Cardiac fibroblast (primary cell): ENCODE data around the gene IGF2R.
"Not testable (repeated sequence)": the region's sequence is repeated elsewhere in the genome, so short reads cannot be mapped to it uniquely, and the experiment has no call there.

Experiments used
- DNase-seq, 2 donors: peaks; one replicate each; pipeline versions ENCODE4 v3.0.0 to v3.0.0-alpha.2; 2010; ENCODE audit warnings: low read depth in 2 of 2
- H3K4me3 ChIP-seq, 2 donors: replicated peaks in 1 of 2; 1 replicate in 1 of 2; 2 replicates in 1 of 2; pipeline ENCODE4 v1.5.1; 2011; ENCODE audit warnings: low read depth in 2 of 2, low read length in 2 of 2, mild to moderate bottlenecking in 2 of 2, moderate library complexity in 1 of 2
- TF ChIP-seq, protein P1 (sequence below): IDR thresholded peaks from one replicate; pipeline ENCODE4 v1.5.1; 2011; ENCODE audit warnings: low read depth, mild to moderate bottlenecking, low read length, inconsistent platforms

Gene IGF2R

DNA sequence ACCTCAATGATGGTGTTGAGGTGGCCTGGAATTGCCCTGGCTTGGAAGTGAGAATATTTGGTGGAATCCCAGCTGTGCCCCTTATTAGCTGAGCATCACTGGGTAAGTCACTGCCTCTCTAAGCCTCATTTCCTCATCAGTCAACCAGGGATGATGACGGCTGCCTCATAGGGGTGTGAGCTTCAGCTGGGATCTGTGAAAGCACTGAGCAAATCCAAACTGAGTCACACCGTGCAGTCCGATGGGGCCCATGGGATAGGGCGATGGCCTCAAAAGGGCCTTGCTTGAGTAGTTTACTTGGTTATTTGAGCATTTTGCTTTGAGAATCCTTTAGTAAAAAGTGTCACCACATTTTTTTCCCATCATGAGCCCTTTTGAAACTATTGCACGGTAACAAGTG is 153.9 kb downstream of the IGF2R start:
- no peak overlapping the region for H3K4me3 ChIP-seq
- TF ChIP-seq, protein P1, sequence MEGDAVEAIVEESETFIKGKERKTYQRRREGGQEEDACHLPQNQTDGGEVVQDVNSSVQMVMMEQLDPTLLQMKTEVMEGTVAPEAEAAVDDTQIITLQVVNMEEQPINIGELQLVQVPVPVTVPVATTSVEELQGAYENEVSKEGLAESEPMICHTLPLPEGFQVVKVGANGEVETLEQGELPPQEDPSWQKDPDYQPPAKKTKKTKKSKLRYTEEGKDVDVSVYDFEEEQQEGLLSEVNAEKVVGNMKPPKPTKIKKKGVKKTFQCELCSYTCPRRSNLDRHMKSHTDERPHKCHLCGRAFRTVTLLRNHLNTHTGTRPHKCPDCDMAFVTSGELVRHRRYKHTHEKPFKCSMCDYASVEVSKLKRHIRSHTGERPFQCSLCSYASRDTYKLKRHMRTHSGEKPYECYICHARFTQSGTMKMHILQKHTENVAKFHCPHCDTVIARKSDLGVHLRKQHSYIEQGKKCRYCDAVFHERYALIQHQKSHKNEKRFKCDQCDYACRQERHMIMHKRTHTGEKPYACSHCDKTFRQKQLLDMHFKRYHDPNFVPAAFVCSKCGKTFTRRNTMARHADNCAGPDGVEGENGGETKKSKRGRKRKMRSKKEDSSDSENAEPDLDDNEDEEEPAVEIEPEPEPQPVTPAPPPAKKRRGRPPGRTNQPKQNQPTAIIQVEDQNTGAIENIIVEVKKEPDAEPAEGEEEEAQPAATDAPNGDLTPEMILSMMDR: no peak
- no peak for DNase-seq

DNA sequence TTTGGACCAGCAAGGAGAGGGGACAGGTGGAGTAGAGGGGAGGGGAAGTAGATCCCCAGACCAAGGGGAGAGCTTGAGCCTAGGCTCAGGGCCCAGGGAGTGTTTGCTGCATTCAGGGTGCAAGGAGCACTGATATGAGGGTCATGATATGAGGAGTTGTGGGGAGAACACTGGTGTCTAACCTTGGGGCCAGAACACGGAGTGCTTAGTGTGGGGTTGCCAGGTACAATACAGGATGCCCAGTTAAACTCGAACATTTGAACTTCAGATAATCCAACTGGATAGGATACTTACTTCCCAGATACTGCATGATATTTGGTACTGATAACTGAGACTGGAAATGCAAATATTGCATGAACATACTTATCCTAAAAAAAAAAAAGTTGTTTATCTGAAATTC is 155.1 kb downstream of the IGF2R start:
- H3K4me3 ChIP-seq: no peak overlapping the region
- TF ChIP-seq, protein P1: no peak
- no peak for DNase-seq

GRCh38 chr6:160124605-160125004 is 155.7 kb downstream of the IGF2R start:
- H3K4me3 ChIP-seq: no peak overlapping the region
- DNase-seq: no peak
- TF ChIP-seq, protein P1: no peak

DNA sequence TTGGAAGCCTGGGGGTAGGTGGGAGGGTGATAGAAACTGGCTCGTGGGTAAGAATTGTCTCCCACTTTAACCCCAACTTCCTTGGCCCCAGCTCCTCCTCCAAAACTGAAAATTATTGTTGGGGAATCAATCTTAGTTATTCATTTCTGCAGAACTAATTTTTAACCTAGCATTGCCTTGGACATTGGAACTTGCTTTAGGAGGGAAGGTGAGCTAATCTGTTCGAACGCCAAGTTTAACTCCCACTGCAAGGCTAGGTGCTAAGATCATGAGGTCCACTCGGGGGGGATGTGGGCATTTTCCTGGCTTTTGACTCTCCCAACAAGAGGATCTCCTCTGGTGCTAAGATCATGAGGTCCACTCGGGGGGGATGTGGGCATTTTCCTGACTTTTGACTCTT is 156.2 kb downstream of the IGF2R start:
- DNase-seq, H3K4me3 ChIP-seq: not testable (repeated sequence)

DNA sequence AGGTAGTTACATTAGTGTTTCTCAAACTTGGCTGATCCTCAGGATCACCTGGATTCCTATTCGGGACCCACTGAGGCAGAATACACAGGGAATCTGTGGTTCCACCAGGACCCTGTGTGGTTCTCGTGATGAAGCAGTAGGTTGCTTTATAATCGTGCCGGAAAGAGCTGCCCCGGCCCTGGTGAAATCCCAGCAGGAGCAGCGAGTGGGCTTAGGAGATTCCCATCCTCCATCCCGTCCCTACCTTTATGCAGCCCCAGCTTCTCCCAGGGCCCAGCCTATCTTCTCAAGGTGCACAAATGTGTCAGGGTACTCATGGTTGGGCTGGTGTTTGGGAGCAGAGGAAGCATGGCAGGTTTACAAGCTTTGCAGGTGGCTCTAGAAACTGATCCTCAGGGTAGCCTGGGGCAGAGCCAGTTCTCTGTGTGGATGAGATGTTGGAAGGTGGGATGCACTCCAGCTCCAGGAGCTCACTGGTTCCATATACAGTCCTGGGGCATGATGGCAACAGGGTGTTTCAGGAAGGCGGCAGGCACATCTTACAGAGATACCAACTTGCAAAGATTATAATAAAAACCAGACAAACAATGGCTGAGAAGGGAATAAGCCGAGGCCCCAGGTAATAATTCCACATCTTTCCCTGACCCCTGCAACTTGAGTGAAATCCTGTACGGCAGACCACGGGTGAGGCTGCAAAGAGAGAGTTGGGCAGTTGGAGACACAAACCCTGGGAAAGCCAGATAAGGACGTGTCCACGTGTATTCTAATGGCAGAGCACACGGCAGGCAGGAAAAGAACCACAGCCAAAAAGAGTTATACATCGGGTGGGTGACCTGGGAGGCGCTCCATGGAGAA is 158.6 kb downstream of the IGF2R start:
- no peak overlapping the region for H3K4me3 ChIP-seq
- TF ChIP-seq, protein P1: no peak
- no peak for DNase-seq

DNA sequence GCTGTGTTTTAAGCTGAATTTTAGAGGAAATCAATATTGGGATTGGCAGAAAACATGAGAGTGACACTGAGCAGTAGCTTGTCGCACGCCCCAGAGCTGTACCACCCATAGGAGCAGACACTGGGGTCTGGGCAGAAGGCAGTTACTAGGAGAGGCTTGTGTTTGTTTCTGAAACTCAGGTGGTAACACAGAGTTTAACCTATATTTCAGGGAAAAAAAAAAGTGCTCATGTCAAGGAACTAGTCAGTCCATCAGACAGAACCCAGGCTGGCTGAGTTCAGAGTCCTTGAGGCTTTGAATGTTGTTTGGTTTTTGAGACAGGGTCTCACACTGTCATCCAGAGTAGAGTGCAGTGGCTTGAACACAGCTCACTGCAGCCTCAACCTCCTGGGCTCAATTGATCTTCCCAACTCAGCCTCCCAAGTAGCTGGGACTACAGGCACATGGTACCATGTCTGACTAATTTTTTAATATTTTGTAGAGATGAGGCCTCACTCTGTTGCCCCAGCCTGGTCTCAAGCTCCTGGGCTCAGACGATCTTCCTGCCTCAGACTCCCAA is 159.3 kb downstream of the IGF2R start:
- no peak for DNase-seq
- no peak overlapping the region for H3K4me3 ChIP-seq
- TF ChIP-seq, protein P1: no peak

GRCh38 chr6:160128879-160129516 is 160.1 kb downstream of the IGF2R start:
- TF ChIP-seq, protein P1: no peak
- DNase-seq: no peak
- H3K4me3 ChIP-seq: no peak overlapping the region
